ENCODE data around the gene SLC39A11.

DNA sequence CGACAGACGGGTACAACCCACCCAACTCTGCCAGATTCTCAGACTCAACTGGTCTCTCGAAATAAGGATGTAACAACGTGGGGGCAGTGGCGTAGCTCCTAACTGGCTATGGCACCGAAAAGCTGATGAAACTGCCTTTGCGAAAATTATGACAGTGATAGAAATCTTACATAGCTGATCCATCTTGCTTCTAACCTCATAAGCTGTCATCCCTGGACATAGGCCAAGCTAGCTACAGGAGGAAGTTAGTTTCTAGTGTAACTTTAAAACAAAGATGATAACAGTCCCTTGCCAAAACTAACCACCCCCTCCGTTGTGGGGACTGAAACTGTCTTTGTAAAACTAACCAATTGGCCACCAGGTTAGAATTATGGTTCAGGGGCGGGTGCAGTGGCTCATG is 220.1 kb downstream of the SLC39A11 start:
- TF ChIP-seq, protein P1, sequence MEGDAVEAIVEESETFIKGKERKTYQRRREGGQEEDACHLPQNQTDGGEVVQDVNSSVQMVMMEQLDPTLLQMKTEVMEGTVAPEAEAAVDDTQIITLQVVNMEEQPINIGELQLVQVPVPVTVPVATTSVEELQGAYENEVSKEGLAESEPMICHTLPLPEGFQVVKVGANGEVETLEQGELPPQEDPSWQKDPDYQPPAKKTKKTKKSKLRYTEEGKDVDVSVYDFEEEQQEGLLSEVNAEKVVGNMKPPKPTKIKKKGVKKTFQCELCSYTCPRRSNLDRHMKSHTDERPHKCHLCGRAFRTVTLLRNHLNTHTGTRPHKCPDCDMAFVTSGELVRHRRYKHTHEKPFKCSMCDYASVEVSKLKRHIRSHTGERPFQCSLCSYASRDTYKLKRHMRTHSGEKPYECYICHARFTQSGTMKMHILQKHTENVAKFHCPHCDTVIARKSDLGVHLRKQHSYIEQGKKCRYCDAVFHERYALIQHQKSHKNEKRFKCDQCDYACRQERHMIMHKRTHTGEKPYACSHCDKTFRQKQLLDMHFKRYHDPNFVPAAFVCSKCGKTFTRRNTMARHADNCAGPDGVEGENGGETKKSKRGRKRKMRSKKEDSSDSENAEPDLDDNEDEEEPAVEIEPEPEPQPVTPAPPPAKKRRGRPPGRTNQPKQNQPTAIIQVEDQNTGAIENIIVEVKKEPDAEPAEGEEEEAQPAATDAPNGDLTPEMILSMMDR (IDR thresholded peaks at IDR 0.05; ENCODE audit: insufficient read depth, low read length) = no peak
- TF ChIP-seq POLR2AphosphoS5 (IDR thresholded peaks at IDR 0.05; ENCODE audit: low read depth) (no peak), GABPA (IDR thresholded peaks at IDR 0.05; ENCODE audit: low read depth) (no peak)
- TF ChIP-seq, protein P2, sequence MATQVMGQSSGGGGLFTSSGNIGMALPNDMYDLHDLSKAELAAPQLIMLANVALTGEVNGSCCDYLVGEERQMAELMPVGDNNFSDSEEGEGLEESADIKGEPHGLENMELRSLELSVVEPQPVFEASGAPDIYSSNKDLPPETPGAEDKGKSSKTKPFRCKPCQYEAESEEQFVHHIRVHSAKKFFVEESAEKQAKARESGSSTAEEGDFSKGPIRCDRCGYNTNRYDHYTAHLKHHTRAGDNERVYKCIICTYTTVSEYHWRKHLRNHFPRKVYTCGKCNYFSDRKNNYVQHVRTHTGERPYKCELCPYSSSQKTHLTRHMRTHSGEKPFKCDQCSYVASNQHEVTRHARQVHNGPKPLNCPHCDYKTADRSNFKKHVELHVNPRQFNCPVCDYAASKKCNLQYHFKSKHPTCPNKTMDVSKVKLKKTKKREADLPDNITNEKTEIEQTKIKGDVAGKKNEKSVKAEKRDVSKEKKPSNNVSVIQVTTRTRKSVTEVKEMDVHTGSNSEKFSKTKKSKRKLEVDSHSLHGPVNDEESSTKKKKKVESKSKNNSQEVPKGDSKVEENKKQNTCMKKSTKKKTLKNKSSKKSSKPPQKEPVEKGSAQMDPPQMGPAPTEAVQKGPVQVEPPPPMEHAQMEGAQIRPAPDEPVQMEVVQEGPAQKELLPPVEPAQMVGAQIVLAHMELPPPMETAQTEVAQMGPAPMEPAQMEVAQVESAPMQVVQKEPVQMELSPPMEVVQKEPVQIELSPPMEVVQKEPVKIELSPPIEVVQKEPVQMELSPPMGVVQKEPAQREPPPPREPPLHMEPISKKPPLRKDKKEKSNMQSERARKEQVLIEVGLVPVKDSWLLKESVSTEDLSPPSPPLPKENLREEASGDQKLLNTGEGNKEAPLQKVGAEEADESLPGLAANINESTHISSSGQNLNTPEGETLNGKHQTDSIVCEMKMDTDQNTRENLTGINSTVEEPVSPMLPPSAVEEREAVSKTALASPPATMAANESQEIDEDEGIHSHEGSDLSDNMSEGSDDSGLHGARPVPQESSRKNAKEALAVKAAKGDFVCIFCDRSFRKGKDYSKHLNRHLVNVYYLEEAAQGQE (IDR thresholded peaks at IDR 0.05; ENCODE audit: insufficient replicate concordance, low read depth) = no peak

Data from HL-60 (cell line).